Measurements from ENCODE around the gene DSG4.

- TF ChIP-seq CTCF (conservative IDR thresholded peaks at IDR 0.05; ENCODE audit: low read depth, low read length) (no peak), CHD1 (IDR thresholded peaks at IDR 0.05; ENCODE audit: low read depth, low read length) (no peak), POLR2A (IDR thresholded peaks at IDR 0.05; ENCODE audit: low read depth, low read length) (no peak), RCOR1 (IDR thresholded peaks at IDR 0.05; ENCODE audit: insufficient replicate concordance, low read length) (no peak), SMC3 (IDR thresholded peaks at IDR 0.05; ENCODE audit: low read depth, low read length) (no peak), RAD21 (IDR thresholded peaks at IDR 0.05; ENCODE audit: low read length) (no peak), MXI1 (IDR thresholded peaks at IDR 0.05; ENCODE audit: borderline replicate concordance, low read depth, low read length) (no peak)
Measured at GRCh38 chr18:31371989-31372388, 4.6 kb upstream of the DSG4 start.
